Measurements from ENCODE around the gene HCK.

Gene HCK

DNA sequence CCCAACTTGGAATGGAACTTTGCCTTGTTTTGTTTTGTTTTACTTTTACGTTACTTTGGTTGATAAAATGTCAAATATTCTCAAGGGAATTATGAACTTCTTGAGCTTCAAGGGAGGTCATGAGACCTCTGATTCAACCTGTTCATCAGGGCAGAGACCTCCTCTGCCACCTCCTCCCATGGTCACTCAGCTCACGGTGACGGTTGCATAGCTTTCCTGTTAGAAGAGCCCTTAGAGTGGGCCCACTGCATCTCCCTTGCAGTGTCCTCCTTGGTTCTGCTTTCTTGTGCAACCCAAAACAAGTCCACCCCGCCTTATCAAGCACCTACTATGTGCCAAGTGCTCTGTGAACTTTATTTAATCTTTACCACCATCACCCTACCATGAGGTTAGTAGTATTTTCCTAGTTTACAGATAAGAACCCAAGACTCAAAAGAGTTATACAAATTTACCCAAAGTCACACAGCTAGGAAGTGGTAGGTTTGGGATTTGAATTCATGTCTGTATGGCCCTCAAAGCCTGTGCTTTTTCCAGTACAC lies 72.9 kb downstream of the HCK start:
- Histone ChIP-seq H3K4me1 (ENCODE audit: insufficient read depth, low read length) (peaks cover 4% of the 10 kb centered on the region), H3K36me3 (ENCODE audit: insufficient read depth, low read depth, low read length) (no peaks in the 10 kb centered on the region), H3K4me3 (ENCODE audit: low read length) (no peak overlapping the region), H3K9ac (ENCODE audit: low read depth, low read length) (no peak overlapping the region), H3K27me3 (ENCODE audit: insufficient read depth, low read length) (no peaks in the 10 kb centered on the region), H3K27ac (ENCODE audit: low read length) (no peak overlapping the region), H3K9me3 (ENCODE audit: insufficient read depth, low read depth, low read length) (peaks cover 3% of the 10 kb centered on the region; the same call in 1 of the 2 replicates)

DNA sequence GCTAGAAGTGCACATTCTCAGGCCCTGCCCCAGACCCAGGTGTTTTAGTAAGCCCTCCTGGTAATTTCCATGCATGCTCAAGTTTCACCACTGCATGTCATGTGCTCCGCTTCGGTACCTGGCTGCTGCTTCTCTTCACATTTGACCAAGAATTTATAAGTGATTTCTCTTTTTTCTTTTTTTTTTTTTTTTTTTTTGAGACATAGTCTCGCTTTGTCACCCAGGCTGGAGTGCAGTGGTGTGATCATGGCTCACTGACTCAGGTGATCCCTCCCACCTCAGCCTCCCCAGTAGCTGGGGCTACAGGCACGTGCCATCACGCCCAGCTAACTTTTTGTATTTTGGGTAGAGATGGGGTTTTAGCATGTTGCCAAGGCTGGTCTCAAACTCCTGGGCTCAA lies 73.5 kb downstream of the HCK start:
- H3K4me1 ChIP-seq (ENCODE audit: insufficient read depth, low read length), result peaks cover 4% of the 10 kb centered on the region
- H3K9ac ChIP-seq (ENCODE audit: low read depth, low read length), result no peak overlapping the region
- H3K27ac ChIP-seq (ENCODE audit: low read length), result no peak overlapping the region
- H3K36me3 ChIP-seq (ENCODE audit: insufficient read depth, low read depth, low read length), result no peaks in the 10 kb centered on the region
- no peak overlapping the region for H3K4me3 ChIP-seq (ENCODE audit: low read length)
- peaks cover 3% of the 10 kb centered on the region; the same call in 1 of the 2 replicates for H3K9me3 ChIP-seq (ENCODE audit: insufficient read depth, low read depth, low read length)
- H3K27me3 ChIP-seq (ENCODE audit: insufficient read depth, low read length), result no peaks in the 10 kb centered on the region

DNA sequence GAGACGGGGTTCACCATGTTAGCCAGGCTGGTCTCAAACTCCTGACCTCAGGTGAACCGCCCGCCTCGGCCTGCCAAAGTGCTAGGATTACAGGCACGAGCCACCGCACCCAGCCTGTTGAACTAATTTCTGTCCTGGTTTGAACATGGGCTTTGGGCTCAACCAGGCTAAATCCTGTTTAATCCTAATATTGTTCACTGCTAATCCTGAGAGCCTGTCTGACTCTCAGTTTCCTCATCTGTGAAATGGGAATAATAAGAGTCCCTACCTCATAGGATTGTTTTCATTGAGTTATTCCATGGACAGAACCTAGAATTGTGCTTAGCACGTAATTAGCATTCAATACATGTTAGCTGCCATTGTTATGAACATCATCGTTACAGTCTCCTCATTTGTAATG lies 74.9 kb downstream of the HCK start:
- Histone ChIP-seq H3K9ac (ENCODE audit: low read depth, low read length) (no peak overlapping the region), H3K4me3 (ENCODE audit: low read length) (no peak overlapping the region), H3K4me1 (ENCODE audit: insufficient read depth, low read length) (peaks cover 4% of the 10 kb centered on the region), H3K9me3 (ENCODE audit: insufficient read depth, low read depth, low read length) (no peaks in the 10 kb centered on the region; the same call in 1 of the 2 replicates), H3K27me3 (ENCODE audit: insufficient read depth, low read length) (no peaks in the 10 kb centered on the region), H3K36me3 (ENCODE audit: insufficient read depth, low read depth, low read length) (no peaks in the 10 kb centered on the region), H3K27ac (ENCODE audit: low read length) (no peak overlapping the region)

DNA sequence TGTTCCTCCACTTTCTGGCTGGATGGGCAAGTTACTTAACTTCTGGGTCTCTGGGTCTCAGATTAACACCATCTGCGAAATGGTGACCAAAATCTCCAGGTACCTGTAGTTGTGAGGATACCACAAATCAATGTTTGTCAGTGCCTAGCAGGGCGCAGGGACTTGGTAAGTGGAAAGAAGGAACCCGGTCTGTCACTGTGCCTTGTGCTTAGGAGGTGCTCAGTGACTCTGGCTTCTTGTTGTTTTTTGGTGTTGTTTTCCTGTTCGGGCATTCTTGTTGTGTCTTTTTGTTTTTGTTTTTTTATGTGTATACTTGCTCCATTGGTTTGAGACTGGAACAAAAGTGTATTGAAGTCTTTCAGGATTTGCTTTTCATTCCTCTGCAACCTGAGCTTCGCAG lies 75.3 kb downstream of the HCK start:
- H3K27ac ChIP-seq (ENCODE audit: low read length), result no peak overlapping the region
- no peak overlapping the region for H3K9ac ChIP-seq (ENCODE audit: low read depth, low read length)
- H3K27me3 ChIP-seq (ENCODE audit: insufficient read depth, low read length), result no peaks in the 10 kb centered on the region
- no peaks in the 10 kb centered on the region; the same call in 1 of the 2 replicates for H3K9me3 ChIP-seq (ENCODE audit: insufficient read depth, low read depth, low read length)
- H3K36me3 ChIP-seq (ENCODE audit: insufficient read depth, low read depth, low read length), result peaks cover under 1% of the 10 kb centered on the region; the same call in 1 of the 2 replicates
- peaks cover 4% of the 10 kb centered on the region for H3K4me1 ChIP-seq (ENCODE audit: insufficient read depth, low read length)
- no peak overlapping the region for H3K4me3 ChIP-seq (ENCODE audit: low read length)

DNA sequence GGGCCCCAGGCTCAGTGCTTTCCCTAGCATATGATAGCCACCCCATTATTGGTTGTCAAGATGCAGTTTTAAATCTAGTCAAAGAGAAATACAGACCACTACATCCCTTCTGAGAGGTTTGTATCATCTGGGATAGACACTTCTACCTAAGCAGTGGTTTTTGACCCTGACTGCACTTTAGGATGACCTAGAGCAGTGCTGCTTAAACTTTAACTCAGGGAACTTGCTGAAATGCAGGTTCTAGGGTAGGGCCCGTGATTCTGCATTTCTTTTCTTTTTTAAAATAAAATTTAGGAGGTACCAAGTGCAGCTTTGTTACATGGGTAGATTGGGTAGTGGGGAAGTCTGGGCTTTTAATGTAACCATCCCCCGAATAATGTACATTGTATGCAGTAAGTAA lies 76.1 kb downstream of the HCK start:
- peaks cover 4% of the 10 kb centered on the region for H3K4me1 ChIP-seq (ENCODE audit: insufficient read depth, low read length)
- H3K36me3 ChIP-seq (ENCODE audit: insufficient read depth, low read depth, low read length), result peaks cover 8% of the 10 kb centered on the region; the same call in 1 of the 2 replicates
- no peak overlapping the region for H3K4me3 ChIP-seq (ENCODE audit: low read length)
- no peak overlapping the region for H3K27ac ChIP-seq (ENCODE audit: low read length)
- no peaks in the 10 kb centered on the region for H3K9me3 ChIP-seq (ENCODE audit: insufficient read depth, low read depth, low read length)
- H3K9ac ChIP-seq (ENCODE audit: low read depth, low read length), result no peak overlapping the region; the same call in 1 of the 2 replicates
- no peaks in the 10 kb centered on the region for H3K27me3 ChIP-seq (ENCODE audit: insufficient read depth, low read length)

DNA sequence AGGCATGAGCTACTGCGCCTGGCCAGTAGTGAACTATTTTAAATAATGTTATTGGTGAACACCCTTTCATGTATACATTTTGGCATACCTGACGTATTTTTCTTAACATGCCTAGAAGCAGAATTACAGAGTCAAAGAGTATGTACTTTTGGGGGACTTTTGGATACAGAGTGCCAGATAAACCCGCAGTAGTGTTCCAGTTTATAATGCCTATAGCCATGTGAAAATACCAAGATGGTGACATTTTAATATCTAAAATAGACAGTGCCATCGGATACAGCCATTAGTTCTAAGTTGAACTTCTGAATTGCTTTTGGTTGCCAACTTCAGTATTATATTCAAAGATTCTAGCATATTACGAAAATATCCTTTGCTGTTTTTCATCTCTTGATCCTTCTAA lies 77.8 kb downstream of the HCK start:
- H3K4me1 ChIP-seq (ENCODE audit: insufficient read depth, low read length), result peaks cover 4% of the 10 kb centered on the region
- no peak overlapping the region for H3K9ac ChIP-seq (ENCODE audit: low read depth, low read length)
- no peaks in the 10 kb centered on the region for H3K27me3 ChIP-seq (ENCODE audit: insufficient read depth, low read length)
- no peaks in the 10 kb centered on the region for H3K9me3 ChIP-seq (ENCODE audit: insufficient read depth, low read depth, low read length)
- H3K4me3 ChIP-seq (ENCODE audit: low read length), result no peak overlapping the region
- H3K36me3 ChIP-seq (ENCODE audit: insufficient read depth, low read depth, low read length), result peaks cover 20% of the 10 kb centered on the region; the same call in 1 of the 2 replicates
- H3K27ac ChIP-seq (ENCODE audit: low read length), result no peak overlapping the region

DNA sequence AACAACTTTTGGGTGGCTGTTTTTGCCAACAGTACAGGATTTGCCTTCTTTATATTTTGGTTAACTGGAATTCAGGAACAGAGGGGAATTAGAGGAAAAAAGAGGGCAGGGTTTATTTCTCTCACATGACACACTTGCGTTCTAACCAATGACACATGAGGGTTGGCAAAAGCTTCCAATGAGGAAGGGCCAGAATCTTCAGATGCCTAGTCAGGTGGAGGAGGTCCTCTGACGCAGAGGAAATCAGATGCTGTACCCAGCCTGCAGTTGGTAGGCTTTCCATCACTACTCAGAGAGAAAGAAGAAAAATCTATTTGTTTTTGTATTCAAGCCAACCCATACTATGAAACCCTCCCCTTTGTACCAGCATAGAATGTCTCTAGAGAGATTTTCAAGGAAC lies 78.3 kb downstream of the HCK start:
- Histone ChIP-seq H3K4me1 (ENCODE audit: insufficient read depth, low read length) (peaks cover 4% of the 10 kb centered on the region), H3K9ac (ENCODE audit: low read depth, low read length) (no peak overlapping the region), H3K9me3 (ENCODE audit: insufficient read depth, low read depth, low read length) (no peaks in the 10 kb centered on the region), H3K27ac (ENCODE audit: low read length) (no peak overlapping the region), H3K36me3 (ENCODE audit: insufficient read depth, low read depth, low read length) (peaks cover 21% of the 10 kb centered on the region), H3K4me3 (ENCODE audit: low read length) (no peak overlapping the region), H3K27me3 (ENCODE audit: insufficient read depth, low read length) (no peaks in the 10 kb centered on the region)

DNA sequence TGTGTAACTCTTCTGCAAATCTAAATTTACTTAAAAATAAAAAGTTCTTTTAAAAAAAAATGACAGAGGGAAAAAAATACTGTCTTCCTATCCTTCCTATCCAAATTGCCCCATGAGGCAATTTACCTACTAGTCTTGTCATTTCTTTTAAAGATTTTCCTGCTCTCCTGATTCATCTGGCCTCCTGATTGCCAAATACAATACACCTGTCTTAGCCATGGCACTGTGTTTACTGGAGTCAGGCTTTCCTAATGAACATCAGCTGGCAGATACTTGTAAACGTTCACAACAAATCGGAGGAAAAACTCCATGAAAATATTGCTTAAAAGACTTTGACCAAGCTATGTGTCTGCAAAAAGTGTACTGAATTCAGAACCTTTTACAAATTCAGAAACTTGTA lies 78.9 kb downstream of the HCK start:
- Histone ChIP-seq H3K36me3 (ENCODE audit: insufficient read depth, low read depth, low read length) (peaks cover 27% of the 10 kb centered on the region), H3K9me3 (ENCODE audit: insufficient read depth, low read depth, low read length) (no peaks in the 10 kb centered on the region), H3K4me1 (ENCODE audit: insufficient read depth, low read length) (peaks cover 4% of the 10 kb centered on the region), H3K9ac (ENCODE audit: low read depth, low read length) (no peak overlapping the region), H3K27ac (ENCODE audit: low read length) (no peak overlapping the region), H3K27me3 (ENCODE audit: insufficient read depth, low read length) (no peaks in the 10 kb centered on the region), H3K4me3 (ENCODE audit: low read length) (no peak overlapping the region)

DNA sequence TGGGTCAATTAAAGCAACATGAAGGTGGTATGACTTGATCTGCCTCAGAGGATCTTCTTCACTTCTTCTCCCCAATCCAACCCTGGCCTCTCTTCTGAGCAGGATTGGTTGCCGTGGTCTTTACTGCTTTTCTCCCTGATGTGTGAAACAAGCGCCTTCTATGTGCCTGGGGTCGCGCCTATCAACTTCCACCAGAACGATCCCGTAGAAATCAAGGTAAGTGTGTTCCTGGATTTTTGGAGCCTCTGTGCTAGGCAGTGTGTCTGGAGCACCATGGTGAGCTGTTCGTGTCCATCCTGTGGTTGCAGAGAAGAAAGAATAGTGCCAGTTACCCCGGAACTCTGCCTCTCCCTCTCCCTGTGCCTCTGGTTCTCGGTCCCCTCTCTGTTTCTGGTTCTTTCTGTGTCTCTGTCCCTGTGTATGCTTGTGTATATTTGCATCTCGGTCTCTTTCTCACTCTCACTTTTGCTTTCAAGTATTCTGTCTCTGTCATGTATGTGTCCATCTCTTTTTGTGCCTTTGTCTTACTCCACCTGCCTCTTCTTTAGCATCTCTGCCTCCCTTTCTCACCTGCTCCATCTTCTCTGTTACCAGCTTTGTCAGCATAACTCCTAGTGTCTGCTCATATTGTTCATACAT lies 81.0 kb downstream of the HCK start:
- Histone ChIP-seq H3K9ac (ENCODE audit: low read depth, low read length) (no peak overlapping the region), H3K27ac (ENCODE audit: low read length) (no peak overlapping the region), H3K4me1 (ENCODE audit: insufficient read depth, low read length) (no peaks in the 10 kb centered on the region), H3K9me3 (ENCODE audit: insufficient read depth, low read depth, low read length) (no peaks in the 10 kb centered on the region), H3K4me3 (ENCODE audit: low read length) (no peak overlapping the region), H3K27me3 (ENCODE audit: insufficient read depth, low read length) (no peaks in the 10 kb centered on the region), H3K36me3 (ENCODE audit: insufficient read depth, low read depth, low read length) (peaks cover 48% of the 10 kb centered on the region)

DNA sequence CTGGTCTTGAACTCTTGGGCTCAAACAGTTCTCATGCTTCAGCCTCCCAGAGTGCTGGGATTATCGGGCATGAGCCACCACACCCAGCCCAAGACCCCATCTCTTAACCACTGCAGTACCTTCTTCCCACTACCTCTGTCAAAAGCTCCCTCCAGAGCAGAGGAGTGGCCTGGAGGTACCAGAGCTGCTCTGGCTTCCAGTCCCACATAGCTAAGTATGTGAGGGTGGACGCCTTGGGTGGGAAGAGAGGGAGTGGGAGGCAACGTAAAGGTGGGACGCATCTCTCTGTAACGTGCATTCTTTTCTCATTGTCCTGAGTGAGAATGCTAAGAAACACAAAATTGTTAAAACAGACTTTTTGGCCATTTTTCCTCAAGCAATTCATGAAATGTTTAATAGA lies 82.0 kb downstream of the HCK start:
- Histone ChIP-seq H3K4me1 (ENCODE audit: insufficient read depth, low read length) (no peaks in the 10 kb centered on the region), H3K9ac (ENCODE audit: low read depth, low read length) (no peak overlapping the region), H3K27ac (ENCODE audit: low read length) (no peak overlapping the region), H3K36me3 (ENCODE audit: insufficient read depth, low read depth, low read length) (peaks cover 56% of the 10 kb centered on the region), H3K27me3 (ENCODE audit: insufficient read depth, low read length) (no peaks in the 10 kb centered on the region), H3K4me3 (ENCODE audit: low read length) (no peak overlapping the region), H3K9me3 (ENCODE audit: insufficient read depth, low read depth, low read length) (no peaks in the 10 kb centered on the region)

DNA sequence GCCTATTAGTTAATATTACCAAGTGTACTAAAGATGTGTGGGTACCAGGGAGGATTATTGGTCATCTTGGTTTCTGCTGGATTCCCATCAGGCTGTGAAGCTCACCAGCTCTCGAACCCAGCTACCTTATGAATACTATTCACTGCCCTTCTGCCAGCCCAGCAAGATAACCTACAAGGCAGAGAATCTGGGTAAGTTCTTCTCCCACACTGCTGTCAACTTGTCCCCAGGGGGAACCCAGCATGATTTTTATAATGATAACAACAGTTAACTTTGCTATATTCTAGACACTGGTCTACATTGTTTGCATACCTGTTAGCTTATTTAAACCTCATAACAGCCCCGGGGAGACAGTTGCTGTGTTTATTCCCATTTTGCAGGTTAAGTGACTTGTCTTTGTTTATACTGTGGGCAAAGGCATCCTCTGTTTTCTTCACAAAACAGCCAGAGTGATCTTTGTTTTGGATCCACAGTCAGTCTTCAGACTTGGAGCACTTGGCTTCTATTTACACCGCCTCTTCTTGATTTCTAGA lies 84.0 kb downstream of the HCK start:
- peaks cover 73% of the 10 kb centered on the region for H3K36me3 ChIP-seq (ENCODE audit: insufficient read depth, low read depth, low read length)
- H3K4me1 ChIP-seq (ENCODE audit: insufficient read depth, low read length), result no peaks in the 10 kb centered on the region
- H3K9ac ChIP-seq (ENCODE audit: low read depth, low read length), result no peak overlapping the region
- no peak overlapping the region for H3K4me3 ChIP-seq (ENCODE audit: low read length)
- H3K27me3 ChIP-seq (ENCODE audit: insufficient read depth, low read length), result no peaks in the 10 kb centered on the region
- H3K9me3 ChIP-seq (ENCODE audit: insufficient read depth, low read depth, low read length), result no peaks in the 10 kb centered on the region
- no peak overlapping the region for H3K27ac ChIP-seq (ENCODE audit: low read length)

DNA sequence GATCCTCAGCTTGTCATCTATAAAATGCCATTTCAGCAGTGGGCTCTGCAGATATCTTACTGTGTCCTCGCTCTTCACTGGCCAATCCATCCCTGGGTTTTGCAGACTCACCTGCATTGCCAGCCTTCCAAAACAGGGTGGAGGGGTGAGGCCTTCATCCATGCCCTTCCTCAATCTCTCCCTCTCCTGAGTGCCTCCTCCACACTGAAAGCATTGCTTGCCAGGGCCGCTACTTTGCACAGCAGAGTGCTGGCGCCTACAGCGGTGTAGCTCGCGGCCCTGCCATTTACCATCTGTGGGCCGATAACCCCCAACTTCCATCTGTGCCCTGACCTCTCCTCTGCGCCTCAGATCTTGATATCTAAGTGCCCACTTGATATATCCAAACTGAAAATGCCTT lies 86.9 kb downstream of the HCK start:
- H3K9ac ChIP-seq (ENCODE audit: low read depth, low read length), result no peak overlapping the region

More for the DNA sequence above, 86.9 kb downstream of the HCK start:
- Histone ChIP-seq H3K4me3 (ENCODE audit: low read length) (no peak overlapping the region), H3K27ac (ENCODE audit: low read length) (no peak overlapping the region), H3K36me3 (ENCODE audit: insufficient read depth, low read depth, low read length) (peaks cover 88% of the 10 kb centered on the region), H3K4me1 (ENCODE audit: insufficient read depth, low read length) (no peaks in the 10 kb centered on the region), H3K9me3 (ENCODE audit: insufficient read depth, low read depth, low read length) (no peaks in the 10 kb centered on the region), H3K27me3 (ENCODE audit: insufficient read depth, low read length) (no peaks in the 10 kb centered on the region)
